ENCODE results near the gene RILP.
A peak's percentile ranks its signal among the peaks of the same experiment; 100 is the strongest.

RILP gene

DNA sequence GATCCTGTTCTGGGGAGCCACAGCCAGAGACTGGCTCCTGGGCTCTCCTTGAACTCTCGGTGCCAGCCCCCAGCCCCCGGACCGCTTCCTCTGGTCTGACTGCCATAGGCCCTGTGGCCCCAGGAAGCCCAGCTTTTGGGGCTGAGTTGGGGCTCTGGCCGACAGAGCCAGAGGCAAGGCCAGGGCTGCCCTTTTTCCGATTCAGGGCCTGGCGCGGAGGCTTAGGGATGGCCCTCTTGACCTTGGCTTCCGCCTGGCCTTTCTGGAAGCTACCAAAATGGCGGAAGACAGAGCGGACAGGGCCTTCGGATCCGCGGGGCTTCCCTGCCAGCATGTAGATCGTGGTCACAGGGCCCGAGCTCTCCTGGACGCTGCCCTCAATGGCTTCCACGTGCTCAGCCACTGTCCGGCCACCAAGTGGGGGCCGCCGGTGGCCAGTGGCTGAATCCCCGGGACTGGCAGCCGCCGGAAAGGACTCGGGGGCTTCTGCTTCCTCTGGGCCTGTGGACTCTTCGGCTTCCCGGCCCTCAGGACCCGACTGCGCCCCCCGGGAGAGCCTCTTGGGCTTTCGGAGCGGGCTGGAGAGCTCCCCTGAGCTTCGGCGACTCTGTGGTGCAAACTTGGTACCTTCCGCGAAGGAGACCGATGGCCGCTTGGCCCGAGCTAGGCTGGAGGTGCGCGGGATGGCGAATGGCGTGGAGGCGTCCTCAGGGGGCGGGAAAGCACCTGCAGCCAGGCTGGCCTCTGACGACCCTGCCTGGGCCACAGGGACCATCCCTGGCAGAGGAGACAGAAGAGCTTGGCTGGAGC is 14.6 kb downstream of the RILP start:
- Histone ChIP-seq H3K79me2 (ENCODE audit: low read length) (no peaks in the 10 kb centered on the region), H3F3A (ENCODE audit: insufficient read depth, low read length) (peaks cover 18% of the 10 kb centered on the region), H3K4me3 (ENCODE audit: low read length) (no peak overlapping the region), H3K27me3 (replicated peaks; ENCODE audit: insufficient read depth, low read length) (no peaks in the 10 kb centered on the region), H3K4me1 (ENCODE audit: low read length) (peaks cover 15% of the 10 kb centered on the region), H3K27ac (ENCODE audit: low read length) (no peak overlapping the region), H3K9me3 (replicated peaks; ENCODE audit: insufficient read depth, low read length) (no peaks in the 10 kb centered on the region), H2AFZ (ENCODE audit: low read length) (no peak overlapping the region), H3K4me2 (ENCODE audit: low read depth, low read length) (no peak overlapping the region), H3K36me3 (replicated peaks; ENCODE audit: insufficient read depth, low read length) (no peaks in the 10 kb centered on the region), H4K20me1 (ENCODE audit: insufficient read depth, low read length) (no peaks in the 10 kb centered on the region), H3K9me2 (replicated peaks; ENCODE audit: insufficient read depth, low read length) (no peaks in the 10 kb centered on the region), H3K9ac (ENCODE audit: low read length) (no peak overlapping the region)
- TF ChIP-seq EZH2 (optimal IDR thresholded peaks at IDR 0.05; ENCODE audit: low read depth, low read length) (no peak), EZH2phosphoT487 (IDR thresholded peaks at IDR 0.05; ENCODE audit: low read length) (no peak)
- TF ChIP-seq, protein P1, sequence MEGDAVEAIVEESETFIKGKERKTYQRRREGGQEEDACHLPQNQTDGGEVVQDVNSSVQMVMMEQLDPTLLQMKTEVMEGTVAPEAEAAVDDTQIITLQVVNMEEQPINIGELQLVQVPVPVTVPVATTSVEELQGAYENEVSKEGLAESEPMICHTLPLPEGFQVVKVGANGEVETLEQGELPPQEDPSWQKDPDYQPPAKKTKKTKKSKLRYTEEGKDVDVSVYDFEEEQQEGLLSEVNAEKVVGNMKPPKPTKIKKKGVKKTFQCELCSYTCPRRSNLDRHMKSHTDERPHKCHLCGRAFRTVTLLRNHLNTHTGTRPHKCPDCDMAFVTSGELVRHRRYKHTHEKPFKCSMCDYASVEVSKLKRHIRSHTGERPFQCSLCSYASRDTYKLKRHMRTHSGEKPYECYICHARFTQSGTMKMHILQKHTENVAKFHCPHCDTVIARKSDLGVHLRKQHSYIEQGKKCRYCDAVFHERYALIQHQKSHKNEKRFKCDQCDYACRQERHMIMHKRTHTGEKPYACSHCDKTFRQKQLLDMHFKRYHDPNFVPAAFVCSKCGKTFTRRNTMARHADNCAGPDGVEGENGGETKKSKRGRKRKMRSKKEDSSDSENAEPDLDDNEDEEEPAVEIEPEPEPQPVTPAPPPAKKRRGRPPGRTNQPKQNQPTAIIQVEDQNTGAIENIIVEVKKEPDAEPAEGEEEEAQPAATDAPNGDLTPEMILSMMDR (IDR thresholded peaks at IDR 0.05; ENCODE audit: low read length), result no peak
- no peak for DNase-seq

GRCh38 chr17:1630662-1631061 is 19.0 kb downstream of the RILP start:
- Histone ChIP-seq H3K4me2 (ENCODE audit: low read depth, low read length) (no peak overlapping the region), H4K20me1 (ENCODE audit: insufficient read depth, low read length) (no peaks in the 10 kb centered on the region), H3K9me3 (replicated peaks; ENCODE audit: insufficient read depth, low read length) (no peaks in the 10 kb centered on the region), H3K9ac (ENCODE audit: low read length) (no peak overlapping the region), H3K4me1 (ENCODE audit: low read length) (peaks cover 27% of the 10 kb centered on the region), H3F3A (ENCODE audit: insufficient read depth, low read length) (peaks cover 26% of the 10 kb centered on the region), H2AFZ (ENCODE audit: low read length) (no peak overlapping the region), H3K36me3 (replicated peaks; ENCODE audit: insufficient read depth, low read length) (no peaks in the 10 kb centered on the region), H3K27me3 (replicated peaks; ENCODE audit: insufficient read depth, low read length) (no peaks in the 10 kb centered on the region), H3K9me2 (replicated peaks; ENCODE audit: insufficient read depth, low read length) (no peaks in the 10 kb centered on the region), H3K79me2 (ENCODE audit: low read length) (no peaks in the 10 kb centered on the region), H3K4me3 (ENCODE audit: low read length) (no peak overlapping the region), H3K27ac (ENCODE audit: low read length) (no peak overlapping the region)
- no peak for DNase-seq
- TF ChIP-seq EZH2 (optimal IDR thresholded peaks at IDR 0.05; ENCODE audit: low read depth, low read length) (no peak), EZH2phosphoT487 (IDR thresholded peaks at IDR 0.05; ENCODE audit: low read length) (no peak)
- TF ChIP-seq, protein P1 (IDR thresholded peaks at IDR 0.05; ENCODE audit: low read length), result no peak

DNA sequence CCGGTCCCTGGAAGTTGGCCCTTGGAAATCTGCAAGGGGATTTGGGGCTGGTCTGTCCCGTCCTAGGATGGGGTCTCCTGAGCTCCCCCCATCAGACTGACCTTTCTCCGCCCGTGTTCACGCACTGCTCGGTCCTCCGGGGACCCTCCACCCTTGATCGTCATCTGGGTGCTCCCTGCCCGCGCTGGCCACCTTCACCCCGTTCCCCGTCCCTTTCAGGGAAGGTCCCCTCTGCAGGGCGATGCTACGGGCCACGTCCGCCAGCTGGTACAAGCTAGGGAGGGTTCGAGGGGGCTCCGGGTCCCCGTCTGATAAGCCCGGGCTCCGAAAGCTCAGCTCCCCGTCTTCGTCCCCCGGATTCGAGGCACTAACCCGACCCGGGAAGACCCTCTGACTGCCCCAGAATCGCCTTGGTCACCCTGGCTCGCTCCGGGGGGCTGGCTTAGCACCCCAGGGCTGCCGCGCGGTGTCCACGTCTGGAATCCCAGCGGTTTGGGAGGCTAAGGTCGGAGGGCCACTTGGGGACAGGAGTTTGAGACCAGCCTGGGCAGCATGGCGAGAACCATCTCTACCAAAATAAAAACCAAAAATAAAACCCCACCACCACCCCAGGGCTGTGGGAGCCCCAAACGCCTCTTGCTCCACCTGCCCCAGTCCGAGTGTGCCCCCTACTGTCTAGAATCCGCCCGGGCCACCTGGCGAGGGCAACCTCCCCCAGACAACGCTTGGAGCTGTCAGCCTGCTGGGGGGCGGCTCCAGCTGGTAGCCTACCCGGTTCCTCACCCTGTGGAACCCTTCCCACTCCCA is 20.0 kb downstream of the RILP start:
- Histone ChIP-seq H3K9me3 (replicated peaks; ENCODE audit: insufficient read depth, low read length) (no peaks in the 10 kb centered on the region), H3K27me3 (replicated peaks; ENCODE audit: insufficient read depth, low read length) (no peaks in the 10 kb centered on the region), H3K9ac (ENCODE audit: low read length) (peak overlapping the region; percentile 86), H4K20me1 (ENCODE audit: insufficient read depth, low read length) (no peaks in the 10 kb centered on the region), H3F3A (ENCODE audit: insufficient read depth, low read length) (peaks cover 26% of the 10 kb centered on the region), H2AFZ (ENCODE audit: low read length) (peak overlapping the region; percentile 89), H3K27ac (ENCODE audit: low read length) (peak overlapping the region; percentile 76; the same call in 1 of the 2 replicates), H3K4me2 (ENCODE audit: low read depth, low read length) (peak overlapping the region; percentile 99), H3K9me2 (replicated peaks; ENCODE audit: insufficient read depth, low read length) (no peaks in the 10 kb centered on the region), H3K4me3 (ENCODE audit: low read length) (peak overlapping the region; percentile 98), H3K36me3 (replicated peaks; ENCODE audit: insufficient read depth, low read length) (no peaks in the 10 kb centered on the region), H3K4me1 (ENCODE audit: low read length) (peaks cover 27% of the 10 kb centered on the region), H3K79me2 (ENCODE audit: low read length) (no peaks in the 10 kb centered on the region)
- DNase-seq, result peak; percentile 66
- TF ChIP-seq, protein P1 (IDR thresholded peaks at IDR 0.05; ENCODE audit: low read length), result peak; percentile 87
- TF ChIP-seq EZH2 (optimal IDR thresholded peaks at IDR 0.05; ENCODE audit: low read depth, low read length) (no peak), EZH2phosphoT487 (IDR thresholded peaks at IDR 0.05; ENCODE audit: low read length) (no peak)

All from MM.1S (cell line).